HepG2 (cell line): ENCODE data around the gene RIIAD1. TPM values are rescaled to one million over a fixed set of nuclear protein-coding genes. Genes with fewer than 3 reads are reported as not detected.

Experiments
- ARID2 ChIP-seq: sonication (generic); formaldehyde crosslinking; IDR thresholded peaks from 2 replicates; pipeline ENCODE4 v1.8.1; 2022; ENCODE audit warnings: mild to moderate bottlenecking, missing genetic modification reagents, borderline replicate concordance
- ELF3 ChIP-seq: IDR thresholded peaks from 2 replicates; pipeline ENCODE4 v1.6.1; 2016; ENCODE audit warnings: missing genetic modification reagents, missing compliant biosample characterization
- HMG20B ChIP-seq: conservative IDR thresholded peaks from 2 replicates; pipeline ENCODE4 v1.6.1; 2016; ENCODE audit warnings: missing genetic modification reagents, missing compliant biosample characterization
- HNRNPUL1 ChIP-seq: fragments of 200-400 bp; formaldehyde crosslinking; IDR thresholded peaks from 2 replicates; pipeline ENCODE4 v1.6.1; 2017; ENCODE audit warnings: low read depth, mild to moderate bottlenecking, low read length, moderate library complexity
- KDM5B ChIP-seq: sonication (generic); formaldehyde crosslinking; IDR thresholded peaks from 2 replicates; pipeline ENCODE4 v1.4.0; 2020; ENCODE audit warnings: missing genetic modification reagents, mild to moderate bottlenecking, borderline replicate concordance
- MEIS1 ChIP-seq: sonication (generic); formaldehyde crosslinking; IDR thresholded peaks from 2 replicates; pipeline ENCODE4 v1.9.0; 2021; ENCODE audit warnings: mild to moderate bottlenecking, missing genetic modification reagents, moderate library complexity, borderline replicate concordance
- NCOA2 ChIP-seq: sonication (generic); formaldehyde crosslinking; IDR thresholded peaks from 2 replicates; pipeline ENCODE4 v1.8.0; 2022; ENCODE audit warnings: inconsistent platforms
- ONECUT2 ChIP-seq: sonication (generic); formaldehyde crosslinking; IDR thresholded peaks from 2 replicates; pipeline ENCODE4 v1.4.0; 2020; ENCODE audit warnings: missing genetic modification reagents
- PHB2 ChIP-seq: fragments of 450-650 bp; IDR thresholded peaks from 2 replicates; pipeline ENCODE4 v1.6.1; 2018; ENCODE audit not compliant: partially characterized antibody
- POLR2A ChIP-seq, 2 experiments: IDR thresholded peaks; 2 replicates each; pipeline ENCODE4 v1.6.1; 2011; ENCODE audit warnings: low read depth in 2 of 2, low read length in 2 of 2, mild to moderate bottlenecking in 1 of 2, moderate library complexity in 1 of 2; ENCODE audit not compliant: insufficient read depth in 1 of 2
- SAFB2 ChIP-seq: sonication (generic); formaldehyde crosslinking; IDR thresholded peaks from 2 replicates; pipeline ENCODE4 v1.5.1; 2020; ENCODE audit warnings: missing genetic modification reagents, low read depth, mild to moderate bottlenecking, borderline replicate concordance
- SMYD3 ChIP-seq: sonication (generic); formaldehyde crosslinking; IDR thresholded peaks from 2 replicates; pipeline ENCODE4 v1.8.1; 2023; ENCODE audit warnings: mild to moderate bottlenecking, missing genetic modification reagents
- TAF1 ChIP-seq: sonication (generic); formaldehyde crosslinking; IDR thresholded peaks from 2 replicates; pipeline ENCODE4 v1.4.0; 2020; ENCODE audit warnings: missing genetic modification reagents
- TEAD2 ChIP-seq: sonication (generic); formaldehyde crosslinking; IDR thresholded peaks from 2 replicates; pipeline ENCODE4 v1.9.0; 2021; ENCODE audit warnings: missing genetic modification reagents
- THAP11 ChIP-seq: IDR thresholded peaks from 2 replicates; pipeline ENCODE4 v1.6.1; 2016; ENCODE audit warnings: missing biosample characterization, missing genetic modification reagents
- ZNF136 ChIP-seq: sonication (generic); formaldehyde crosslinking; IDR thresholded peaks from 2 replicates; pipeline ENCODE4 v1.8.1; 2022; ENCODE audit warnings: low read depth, mild to moderate bottlenecking, moderate library complexity, missing genetic modification reagents
- ZNF143 ChIP-seq: sonication (generic); formaldehyde crosslinking; IDR thresholded peaks from 2 replicates; pipeline ENCODE4 v1.4.0; 2020; ENCODE audit warnings: missing genetic modification reagents
- ZNF205 ChIP-seq: IDR thresholded peaks from 2 replicates; pipeline ENCODE4 v1.6.1; 2018; ENCODE audit warnings: missing biosample characterization, missing genetic modification reagents
- ZNF256 ChIP-seq: sonication (generic); formaldehyde crosslinking; conservative IDR thresholded peaks from 2 replicates; pipeline ENCODE4 v1.4.0; 2020; ENCODE audit warnings: missing genetic modification reagents
- ZNF335 ChIP-seq: sonication (generic); formaldehyde crosslinking; IDR thresholded peaks from 2 replicates; pipeline ENCODE4 v1.4.0; 2020; ENCODE audit warnings: missing genetic modification reagents
- ZNF44 ChIP-seq: sonication (generic); formaldehyde crosslinking; IDR thresholded peaks from 2 replicates; pipeline ENCODE4 v1.5.1; 2020; ENCODE audit warnings: mild to moderate bottlenecking, missing genetic modification reagents
- ZNF619 ChIP-seq: sonication (generic); formaldehyde crosslinking; IDR thresholded peaks from 2 replicates; pipeline ENCODE4 v1.4.0; 2020; ENCODE audit warnings: mild to moderate bottlenecking, missing genetic modification reagents
- ZNF629 ChIP-seq: sonication (generic); formaldehyde crosslinking; conservative IDR thresholded peaks from 2 replicates; pipeline ENCODE4 v1.5.0; 2020; ENCODE audit warnings: missing genetic modification reagents
- ZNF678 ChIP-seq: sonication (generic); formaldehyde crosslinking; IDR thresholded peaks from 2 replicates; pipeline ENCODE4 v1.4.0; 2020; ENCODE audit warnings: mild to moderate bottlenecking, missing genetic modification reagents
- ZNF720 ChIP-seq: sonication (generic); formaldehyde crosslinking; IDR thresholded peaks from 2 replicates; pipeline ENCODE4 v1.4.0; 2020; ENCODE audit warnings: missing genetic modification reagents
- polyA plus RNA-seq, 8 experiments: library from polyadenylated mRNA; depleted of rRNA in 3 of 8; stranded (reverse) in 7 of 8; unstranded in 1 of 8; fragments of >200 nt; fragmentation: Illumina TruSeq in 4 of 8; extraction: Trizol in 4 of 8; gene quantifications; 2 replicates each; pipeline versions ENCODE4 v1.2.1 to v1.2.3, GENCODE V29; 2011 to 2016; ENCODE audit warnings: low read depth in 4 of 8, missing spikeins in 1 of 8, mixed read lengths in 1 of 8; ENCODE audit not compliant: insufficient read depth in 1 of 8
- total RNA-seq, 5 experiments: library from RNA; depleted of rRNA; stranded (reverse); fragments of >200 nt; fragmentation: Illumina TruSeq; extraction: Trizol; gene quantifications; 2 replicates each; pipeline ENCODE4 v1.2.3, GENCODE V29; 2016; ENCODE audit warnings: low read depth in 1 of 5
- TF ChIP-seq, protein P1 (sequence below): sonication (generic); formaldehyde crosslinking; IDR thresholded peaks from 2 replicates; pipeline ENCODE4 v1.8.1; 2023; ENCODE audit warnings: mild to moderate bottlenecking, moderate library complexity, missing genetic modification reagents
- TF ChIP-seq, protein P2 (sequence below): sonication (generic); formaldehyde crosslinking; IDR thresholded peaks from 2 replicates; pipeline ENCODE4 v1.8.1; 2023; ENCODE audit warnings: missing genetic modification reagents, mild to moderate bottlenecking, borderline replicate concordance
- TF ChIP-seq, protein P3 (sequence below): sonication (generic); formaldehyde crosslinking; conservative IDR thresholded peaks from 2 replicates; pipeline ENCODE4 v1.4.0; 2020; ENCODE audit warnings: missing genetic modification reagents
- TF ChIP-seq, protein P4 (sequence below): sonication (generic); formaldehyde crosslinking; IDR thresholded peaks from 2 replicates; pipeline ENCODE4 v1.4.0; 2020; ENCODE audit warnings: mild to moderate bottlenecking, low read depth, missing genetic modification reagents

The RIIAD1 gene
- total and polyA plus RNA-seq, 2 of the 13 experiments (the other 11 are each of a cell fraction or from before 2014, with no cell fraction given), result not detected

DNA sequence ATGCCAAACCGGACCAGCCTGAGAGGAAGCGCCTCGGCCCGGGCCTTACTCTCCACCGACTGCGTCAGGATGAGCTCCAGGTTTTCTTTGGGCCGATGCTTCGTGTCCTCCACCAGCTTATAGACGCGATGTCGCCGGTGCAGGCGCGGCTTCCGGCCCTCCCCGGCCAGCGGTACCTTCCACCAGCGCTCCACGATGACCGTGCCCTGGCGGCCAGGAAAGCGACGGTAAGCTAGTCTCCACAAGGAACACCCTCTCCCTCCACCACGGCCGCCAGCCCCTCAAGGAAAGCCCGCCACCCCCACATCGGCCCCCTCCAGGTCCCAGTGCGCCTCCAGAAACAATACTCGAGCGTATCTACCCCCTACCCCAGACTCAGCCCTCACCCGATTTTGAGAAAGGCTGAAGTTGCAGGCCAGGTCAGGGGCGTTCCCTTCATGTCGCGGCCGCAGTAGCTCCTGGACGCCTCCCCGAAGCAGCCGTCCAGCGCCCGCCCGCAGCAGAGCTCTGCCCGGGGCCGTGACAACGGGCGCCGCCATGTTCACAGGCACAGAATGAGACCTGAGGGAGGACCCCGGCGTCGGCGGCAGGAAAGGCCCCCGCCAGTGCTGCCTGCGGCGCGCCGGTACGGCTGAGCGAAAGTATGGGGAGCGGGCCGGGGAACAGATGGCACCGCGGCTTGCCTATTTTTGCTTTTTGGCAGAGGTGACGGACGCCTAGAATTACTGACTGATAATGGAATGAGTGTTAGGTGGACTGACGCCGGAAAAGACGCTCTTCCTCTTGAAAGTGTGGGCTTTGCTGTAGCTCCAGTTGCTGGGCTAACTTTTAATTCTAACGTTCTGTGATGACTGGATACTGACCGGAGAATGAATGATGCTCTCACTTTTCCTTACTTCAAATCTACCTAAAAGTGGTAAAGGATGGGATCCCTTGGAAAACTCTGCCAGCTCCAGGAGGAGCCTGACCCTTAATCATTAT is 41.9 kb downstream of the RIIAD1 start, which contains the start of gene MRPL9 (continued):
- TF ChIP-seq HNRNPUL1 (no peak), ZNF136 (CRISPR knock-in tag) (no peak), ZNF44 (peak; percentile 48; the same call in 1 of the 2 replicates), ZNF629 (CRISPR knock-in tag) (no peak), ELF3 (CRISPR knock-in tag) (peak; percentile 33), POLR2A (IDR thresholded peaks at IDR 0.05; ENCODE audit: insufficient read depth in 1 of 2, low read depth in 2 of 2, low read length in 2 of 2) (peak; percentile 69 to 72), ONECUT2 (no peak), TAF1 (CRISPR knock-in tag) (peak; percentile 95), ZNF335 (CRISPR knock-in tag) (peak; percentile 100), ZNF678 (no peak), KDM5B (CRISPR knock-in tag) (peak; percentile 81; the same call in 1 of the 2 replicates), ZNF720 (CRISPR knock-in tag) (no peak), ARID2 (peak; percentile 97), NCOA2 (CRISPR knock-in tag) (no peak), SAFB2 (CRISPR knock-in tag) (peak; percentile 87), PHB2 (no peak), SMYD3 (CRISPR knock-in tag) (peak; percentile 50; the same call in 1 of the 2 replicates), ZNF205 (CRISPR knock-in tag) (no peak), ZNF256 (CRISPR knock-in tag) (peak; percentile 38; the same call in 1 of the 2 replicates), HMG20B (CRISPR knock-in tag) (0 out of 2 replicates have a peak, but pooled peaks have one; percentile 48), MEIS1 (no peak), THAP11 (CRISPR knock-in tag) (peak; percentile 92), ZNF143 (peak; percentile 61), ZNF619 (CRISPR knock-in tag) (no peak), TEAD2 (CRISPR knock-in tag) (no peak)
- TF ChIP-seq, protein P1, sequence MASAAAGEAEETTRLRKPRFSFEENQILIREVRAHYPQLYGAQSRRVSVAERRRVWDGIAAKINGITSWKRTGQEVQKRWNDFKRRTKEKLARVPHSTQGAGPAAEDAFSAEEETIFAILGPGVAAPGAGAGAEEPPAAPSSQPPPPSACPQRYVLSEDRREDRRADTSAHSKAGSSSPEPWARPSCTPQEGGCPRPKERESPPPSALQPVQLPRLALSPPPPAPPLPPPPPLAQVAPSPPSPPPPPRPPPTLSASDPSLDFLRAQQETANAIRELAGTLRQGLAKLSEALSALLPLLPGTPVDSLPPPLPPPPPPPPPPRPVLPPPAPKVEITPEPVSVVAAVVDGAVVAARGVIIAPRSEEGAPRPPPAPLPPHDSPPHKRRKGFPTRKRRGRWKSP (CRISPR knock-in tag), result 0 out of 2 replicates have a peak, but pooled peaks have one; percentile 21
- TF ChIP-seq, protein P2, sequence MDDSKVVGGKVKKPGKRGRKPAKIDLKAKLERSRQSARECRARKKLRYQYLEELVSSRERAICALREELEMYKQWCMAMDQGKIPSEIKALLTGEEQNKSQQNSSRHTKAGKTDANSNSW (CRISPR knock-in tag), result no peak
- TF ChIP-seq, protein P3, sequence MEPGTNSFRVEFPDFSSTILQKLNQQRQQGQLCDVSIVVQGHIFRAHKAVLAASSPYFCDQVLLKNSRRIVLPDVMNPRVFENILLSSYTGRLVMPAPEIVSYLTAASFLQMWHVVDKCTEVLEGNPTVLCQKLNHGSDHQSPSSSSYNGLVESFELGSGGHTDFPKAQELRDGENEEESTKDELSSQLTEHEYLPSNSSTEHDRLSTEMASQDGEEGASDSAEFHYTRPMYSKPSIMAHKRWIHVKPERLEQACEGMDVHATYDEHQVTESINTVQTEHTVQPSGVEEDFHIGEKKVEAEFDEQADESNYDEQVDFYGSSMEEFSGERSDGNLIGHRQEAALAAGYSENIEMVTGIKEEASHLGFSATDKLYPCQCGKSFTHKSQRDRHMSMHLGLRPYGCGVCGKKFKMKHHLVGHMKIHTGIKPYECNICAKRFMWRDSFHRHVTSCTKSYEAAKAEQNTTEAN (CRISPR knock-in tag), result peak; percentile 40; the same call in 1 of the 2 replicates
- TF ChIP-seq, protein P4, sequence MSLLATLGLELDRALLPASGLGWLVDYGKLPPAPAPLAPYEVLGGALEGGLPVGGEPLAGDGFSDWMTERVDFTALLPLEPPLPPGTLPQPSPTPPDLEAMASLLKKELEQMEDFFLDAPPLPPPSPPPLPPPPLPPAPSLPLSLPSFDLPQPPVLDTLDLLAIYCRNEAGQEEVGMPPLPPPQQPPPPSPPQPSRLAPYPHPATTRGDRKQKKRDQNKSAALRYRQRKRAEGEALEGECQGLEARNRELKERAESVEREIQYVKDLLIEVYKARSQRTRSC (CRISPR knock-in tag), result no peak
